ENCODE results near the gene GPR42.
"Not testable (repeated sequence)": the region's sequence is repeated elsewhere in the genome, so short reads cannot be mapped to it uniquely, and the experiment has no call there.

Gene GPR42

GRCh38 chr19:35347171-35347929 lies 23.5 kb upstream of the GPR42 start, which contains the start of gene FFAR1:
Gene FFAR1, plus strand, starts transcription at chr19:35347902. Its CDS starts 3,650 bp downstream, at chr19:35351552.
- DNase-seq = peak; percentile 37 to 55

GRCh38 chr19:35347930-35348298 lies 23.0 kb upstream of the GPR42 start:
- no peak for DNase-seq

GRCh38 chr19:35348911-35349611 lies 21.8 kb upstream of the GPR42 start:
- no peak for DNase-seq

GRCh38 chr19:35349614-35350521 lies 21.0 kb upstream of the GPR42 start:
- no peak for DNase-seq

- no peak for DNase-seq
These were observed 20.3 kb upstream of the GPR42 start for GRCh38 chr19:35350591-35350990.

- DNase-seq = no peak
These were observed 19.3 kb upstream of the GPR42 start for GRCh38 chr19:35351411-35352176.

- DNase-seq = no peak
These were observed 18.8 kb upstream of the GPR42 start for GRCh38 chr19:35352177-35352447.

GRCh38 chr19:35352448-35353304 lies 18.2 kb upstream of the GPR42 start:
- peak; percentile 69 to 76 for DNase-seq

GRCh38 chr19:35353635-35354034 lies 17.2 kb upstream of the GPR42 start:
- DNase-seq = no peak

GRCh38 chr19:35354898-35355297 lies 16.0 kb upstream of the GPR42 start:
- no peak for DNase-seq

- DNase-seq = no peak
These were observed 14.9 kb upstream of the GPR42 start for GRCh38 chr19:35355791-35356460.

GRCh38 chr19:35357867-35358573 lies 12.8 kb upstream of the GPR42 start, which contains the start of gene FFAR3:
Gene FFAR3, plus strand, starts transcription at chr19:35358460. Its CDS starts 431 bp downstream, at chr19:35358891.
- DNase-seq = no peak

- DNase-seq = not testable (repeated sequence)
These were observed 12.0 kb upstream of the GPR42 start for GRCh38 chr19:35358834-35359233.

- not testable (repeated sequence) for DNase-seq
These were observed 11.5 kb upstream of the GPR42 start for GRCh38 chr19:35359395-35359794.

GRCh38 chr19:35360081-35360480 lies 10.8 kb upstream of the GPR42 start:
- not testable (repeated sequence) for DNase-seq

GRCh38 chr19:35360880-35361420 lies 9.9 kb upstream of the GPR42 start:
- no peak for DNase-seq

- DNase-seq = no peak
These were observed 8.4 kb upstream of the GPR42 start for GRCh38 chr19:35362261-35363000.

GRCh38 chr19:35363001-35363590 lies 7.8 kb upstream of the GPR42 start:
- no peak for DNase-seq

Data from stimulated activated CD4-positive, alpha-beta T cell treated with anti-CD3 and anti-CD28 coated beads, Interleukin-2, amount 100 ng/mL, for 48 hours (primary cell).